GM21737 (cell line): ENCODE results near the gene FRYL.

Experiments used
- ATAC-seq: cut with Tn5 transposase; IDR thresholded peaks from one replicate; pipeline ENCODE4 v1.9.1; 2021; ENCODE audit warnings: mild to moderate bottlenecking, moderate library complexity; ENCODE audit not compliant: unreplicated experiment

The FRYL gene

GRCh38 chr4:48570646-48571220 is 209.3 kb downstream of the FRYL start:
- ATAC-seq, result no peak

DNA sequence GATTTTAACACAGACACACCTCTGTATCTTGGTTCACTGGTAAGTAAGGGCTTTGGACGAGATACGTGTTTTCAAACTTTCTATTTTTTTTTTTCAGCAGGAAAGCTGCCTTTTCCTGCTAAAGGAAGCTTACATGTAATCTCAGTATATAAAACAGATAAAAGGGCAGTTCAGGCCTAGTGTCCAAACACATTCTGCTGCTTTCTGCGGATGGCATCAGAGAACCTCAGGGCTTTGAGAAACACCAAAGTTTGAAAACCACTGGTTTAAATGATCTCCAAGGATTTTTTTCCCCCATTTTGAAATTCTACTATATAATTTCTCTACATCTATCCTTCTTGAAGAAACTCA is 214.1 kb downstream of the FRYL start:
- no peak for ATAC-seq

DNA sequence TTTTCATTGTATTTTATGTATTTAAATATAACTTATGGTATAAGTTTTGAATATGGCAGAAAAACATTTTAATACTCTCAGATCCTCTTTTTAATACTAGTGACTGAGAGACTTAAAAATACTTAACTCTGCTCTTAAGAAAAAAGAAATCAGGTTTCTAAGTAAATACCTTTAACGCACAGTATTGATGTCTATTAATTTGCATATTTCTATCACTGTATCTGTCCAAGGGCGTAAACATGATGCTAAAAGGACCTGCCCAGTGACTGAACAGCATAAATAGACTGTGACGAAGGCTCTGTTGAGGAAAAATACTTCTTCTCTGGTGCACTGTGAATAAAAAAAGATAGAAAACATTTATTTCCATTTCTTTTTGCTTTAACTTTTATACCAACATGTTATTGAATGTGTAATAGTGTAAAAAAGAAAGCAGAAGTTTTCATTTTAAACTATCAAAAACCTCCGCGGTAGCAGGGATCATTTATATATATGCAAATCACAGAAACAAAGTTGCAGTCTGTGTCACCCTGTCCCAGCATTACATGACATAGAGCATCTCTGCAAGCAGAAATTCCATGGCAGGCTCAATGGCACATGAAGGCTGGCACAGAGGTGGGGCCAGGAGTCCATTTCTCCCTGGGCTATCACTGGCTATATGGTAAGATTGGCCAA is 214.6 kb downstream of the FRYL start:
- no peak for ATAC-seq

DNA sequence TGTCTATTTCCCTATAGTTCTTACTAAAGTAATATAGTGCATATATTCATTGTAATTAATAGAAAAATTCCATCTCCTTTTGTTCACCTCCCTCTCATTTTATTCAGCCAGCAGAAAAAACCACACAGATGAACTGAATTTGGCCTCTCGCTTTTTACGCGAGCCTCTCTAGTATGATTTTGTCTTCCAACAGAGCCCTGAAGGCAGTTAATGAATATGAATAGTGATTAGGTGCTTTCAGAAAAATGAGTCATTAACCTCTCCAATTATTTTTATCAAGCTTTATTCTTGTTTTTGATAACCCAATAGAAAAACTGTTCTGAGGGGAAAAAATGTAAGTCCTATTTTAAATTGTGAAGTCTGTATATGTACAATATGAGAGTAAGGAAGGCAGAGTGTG is 215.9 kb downstream of the FRYL start:
- ATAC-seq, result no peak

GRCh38 chr4:48558819-48559218 is 221.3 kb downstream of the FRYL start:
- ATAC-seq, result no peak

DNA sequence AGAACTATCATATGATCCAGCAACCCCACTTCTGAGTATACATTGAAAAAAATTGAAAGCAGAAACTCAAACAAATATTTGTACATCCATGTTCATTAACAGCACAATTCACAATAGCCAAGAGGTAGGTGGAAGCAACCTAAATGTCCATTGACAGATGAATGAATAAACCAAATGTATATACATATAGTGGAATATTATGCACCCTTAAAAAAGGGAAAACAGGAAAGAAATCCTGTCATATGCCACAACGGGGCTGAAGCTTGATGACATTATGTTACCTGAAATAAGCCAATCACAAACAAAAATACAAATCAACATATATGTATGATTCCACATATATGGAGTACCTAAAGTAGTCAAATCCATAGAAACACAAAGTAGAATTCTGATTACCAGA is 222.1 kb downstream of the FRYL start:
- no peak for ATAC-seq

DNA sequence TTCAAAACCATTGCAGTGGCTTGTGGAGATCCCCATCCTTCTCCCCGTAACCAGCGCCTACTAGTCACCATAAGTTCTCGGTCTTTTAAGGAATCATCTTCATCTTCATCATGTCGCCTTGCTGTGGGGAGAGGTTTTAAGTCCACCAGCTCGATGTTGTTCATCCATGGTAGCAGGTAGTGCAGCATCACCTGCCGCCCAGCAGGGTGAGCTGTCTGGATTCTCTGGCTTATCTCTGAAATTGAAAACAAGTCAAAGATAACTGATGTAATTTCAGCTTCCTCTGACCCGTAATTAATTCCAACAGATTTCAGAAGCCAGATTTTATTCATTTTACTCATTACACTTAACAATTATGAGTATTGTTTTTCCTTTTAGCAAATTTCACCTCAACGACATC is 222.6 kb downstream of the FRYL start:
- no peak for ATAC-seq

- ATAC-seq, result no peak
These were observed 223.8 kb downstream of the FRYL start for GRCh38 chr4:48556268-48556667.

GRCh38 chr4:48554606-48555005 is 225.5 kb downstream of the FRYL start:
- no peak for ATAC-seq

GRCh38 chr4:48553720-48554119 is 226.4 kb downstream of the FRYL start:
- ATAC-seq, result no peak

GRCh38 chr4:48546336-48546735 is 233.7 kb downstream of the FRYL start:
- ATAC-seq, result no peak

GRCh38 chr4:48543796-48544195 is 236.3 kb downstream of the FRYL start:
- ATAC-seq, result no peak

DNA sequence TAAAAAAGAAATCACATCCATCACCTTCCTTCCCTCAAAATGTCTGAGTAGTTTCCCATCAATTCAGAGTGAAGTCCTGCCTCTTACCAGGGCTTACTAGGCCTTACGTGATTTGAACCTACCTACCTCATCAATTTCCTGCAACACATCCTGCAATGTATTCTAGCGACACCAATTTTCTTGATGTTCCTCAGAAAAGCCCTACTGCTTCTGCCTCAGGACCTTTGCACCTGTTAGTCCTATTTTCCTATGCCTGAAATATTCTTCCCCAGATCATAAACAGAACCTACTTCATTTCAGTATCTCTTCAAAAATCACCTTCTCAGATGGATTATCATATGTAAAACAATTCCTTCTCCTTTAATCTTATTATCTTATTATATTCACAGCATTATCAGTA is 237.2 kb downstream of the FRYL start:
- no peak for ATAC-seq

GRCh38 chr4:48539597-48539996 is 240.5 kb downstream of the FRYL start:
- ATAC-seq, result no peak

DNA sequence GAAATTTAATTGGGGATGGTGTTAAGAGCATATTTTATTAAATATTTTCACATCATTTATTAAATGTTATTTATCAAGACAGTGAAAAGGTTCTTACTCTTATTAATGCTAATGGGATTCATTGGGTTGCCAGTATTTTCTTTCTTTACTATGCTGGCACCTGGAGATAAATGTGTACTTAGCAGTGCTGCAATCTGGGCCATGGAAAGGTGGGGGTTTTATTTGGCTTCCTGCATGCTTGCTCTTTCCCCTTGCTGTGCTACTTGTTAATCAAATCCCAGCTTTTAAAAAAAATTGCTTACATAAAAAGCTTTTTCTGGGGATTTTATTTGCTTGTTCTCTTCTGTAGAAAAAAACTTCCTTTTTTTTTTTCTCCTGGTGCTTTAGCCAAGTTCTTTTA is 241.7 kb downstream of the FRYL start:
- ATAC-seq, result no peak

DNA sequence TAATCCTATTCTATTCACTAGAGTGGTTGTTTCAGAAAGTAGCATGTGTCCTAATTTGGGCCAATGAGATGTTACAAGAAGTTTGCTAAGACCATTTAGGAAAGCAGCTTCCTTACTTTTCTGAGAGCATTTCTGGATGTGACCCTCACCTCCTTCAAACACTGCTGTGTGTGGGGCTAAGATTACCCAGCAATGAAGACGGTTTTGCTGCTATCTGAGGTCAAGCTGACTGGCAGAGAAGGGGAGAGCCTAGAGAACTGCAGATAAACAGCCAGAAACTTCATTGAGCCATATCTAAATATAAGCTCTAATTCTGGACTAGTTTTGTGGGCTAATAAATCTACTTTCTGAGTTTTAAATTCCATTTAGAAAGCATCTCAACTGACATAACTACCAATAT is 253.7 kb downstream of the FRYL start:
- ATAC-seq, result no peak

- no peak for ATAC-seq
These were observed 261.9 kb downstream of the FRYL start for GRCh38 chr4:48518143-48518542.

GRCh38 chr4:48509543-48509942 is 270.5 kb downstream of the FRYL start:
- no peak for ATAC-seq

GRCh38 chr4:48506716-48507115 is 273.4 kb downstream of the FRYL start:
- no peak for ATAC-seq

DNA sequence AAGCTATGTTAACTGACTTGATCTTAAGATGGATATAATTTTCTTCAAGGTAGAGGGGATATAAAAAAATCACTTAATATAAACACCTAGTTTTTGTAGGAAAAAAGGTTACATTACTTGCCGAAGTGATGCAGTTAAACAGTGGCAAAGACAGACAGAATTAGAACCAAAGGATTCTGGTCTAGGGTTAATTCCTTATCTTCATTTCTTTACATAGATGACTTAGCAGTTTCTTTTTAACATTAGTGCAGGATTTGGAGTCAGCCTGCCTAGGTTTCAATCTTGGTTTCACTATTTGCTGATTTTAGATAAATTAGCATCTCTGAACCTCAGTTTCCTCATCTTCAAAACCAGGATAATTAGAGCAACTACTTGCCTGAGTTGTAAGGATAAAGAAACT is 275.7 kb downstream of the FRYL start:
- no peak for ATAC-seq

DNA sequence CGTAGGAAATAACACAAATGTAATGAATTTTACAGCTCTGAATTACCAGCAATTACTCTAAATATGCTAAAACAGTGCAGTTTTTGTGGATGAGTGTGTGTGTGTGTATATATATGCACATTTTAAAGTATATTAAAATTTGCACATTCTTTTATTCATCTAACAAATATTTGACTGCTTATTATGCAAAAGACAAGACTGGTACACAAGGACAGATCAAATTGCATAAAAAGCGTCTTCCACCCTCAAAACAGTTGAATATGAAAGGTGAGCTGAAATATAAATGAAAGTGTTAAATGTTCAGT is 276.1 kb downstream of the FRYL start:
- ATAC-seq, result no peak

DNA sequence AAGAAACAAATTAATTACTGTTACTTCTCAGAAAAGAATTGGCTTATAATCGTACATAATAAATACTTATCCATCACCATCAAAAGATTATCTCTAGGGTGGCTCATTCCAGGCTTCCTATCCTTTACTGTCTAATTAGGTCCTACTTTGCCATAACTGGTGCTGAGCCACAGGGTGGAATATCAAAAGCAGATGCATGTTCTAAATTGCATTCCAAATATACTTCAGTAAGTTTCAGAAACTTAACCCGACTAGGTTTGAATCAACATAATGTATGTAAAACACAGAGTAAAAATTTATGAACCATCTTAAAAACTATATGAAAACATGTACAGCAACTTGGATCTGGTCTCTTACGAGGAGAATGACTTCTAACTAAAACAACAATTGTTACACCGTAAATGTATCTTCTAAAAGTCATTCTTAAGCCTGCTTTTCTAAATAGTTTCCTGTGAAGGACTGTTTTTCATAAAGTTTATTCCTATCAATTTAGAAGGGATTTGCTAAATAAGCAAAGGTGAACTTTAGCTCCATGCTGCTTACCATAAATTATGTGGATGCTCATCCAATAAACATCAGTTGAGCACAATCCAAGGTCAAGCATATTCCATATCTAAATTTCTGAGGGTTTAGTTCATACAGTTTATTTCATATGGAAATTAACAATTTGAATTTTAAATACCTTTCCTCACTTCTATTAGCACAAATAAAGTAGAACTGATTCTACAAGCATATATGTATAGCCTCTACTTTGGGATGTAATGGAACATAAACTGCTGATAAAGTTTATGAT is 276.6 kb downstream of the FRYL start:
- ATAC-seq, result no peak
